HEK293 (cell line): ENCODE measurements around the gene RGS19.

Experiments used
- ATF2 ChIP-seq: fragments of 450-650 bp; formaldehyde crosslinking; IDR thresholded peaks from 2 replicates; pipeline ENCODE4 v1.5.1; 2016; ENCODE audit warnings: missing biosample characterization, missing genetic modification characterization, low read depth
- PATZ1 ChIP-seq: fragments of 450-650 bp; formaldehyde crosslinking; IDR thresholded peaks from 2 replicates; pipeline ENCODE4 v1.5.1; 2016; ENCODE audit warnings: missing biosample characterization, missing genetic modification characterization
- ZBTB8A ChIP-seq: fragments of 450-650 bp; formaldehyde crosslinking; IDR thresholded peaks from 2 replicates; pipeline ENCODE4 v1.5.1; 2016; ENCODE audit warnings: missing biosample characterization, missing genetic modification characterization
- ZFP41 ChIP-seq: fragments of 450-650 bp; formaldehyde crosslinking; IDR thresholded peaks from 2 replicates; pipeline ENCODE4 v1.5.1; 2016; ENCODE audit warnings: missing biosample characterization, missing genetic modification characterization, borderline replicate concordance
- ZNF280D ChIP-seq: fragments of 450-650 bp; formaldehyde crosslinking; IDR thresholded peaks from 2 replicates; pipeline ENCODE4 v1.5.1; 2016; ENCODE audit warnings: missing biosample characterization, missing genetic modification characterization
- ZNF324 ChIP-seq: fragments of 450-650 bp; formaldehyde crosslinking; IDR thresholded peaks from 2 replicates; pipeline ENCODE4 v1.5.1; 2016; ENCODE audit warnings: missing biosample characterization, missing genetic modification characterization
- ZNF398 ChIP-seq: fragments of 450-650 bp; formaldehyde crosslinking; IDR thresholded peaks from 2 replicates; pipeline ENCODE4 v1.5.1; 2017; ENCODE audit warnings: missing biosample characterization, missing genetic modification characterization
- ZNF555 ChIP-seq: fragments of 450-650 bp; formaldehyde crosslinking; conservative IDR thresholded peaks from 2 replicates; pipeline ENCODE4 v1.5.1; 2017; ENCODE audit warnings: missing biosample characterization, mild to moderate bottlenecking, missing genetic modification characterization, inconsistent platforms
- ZNF629 ChIP-seq: fragments of 450-650 bp; formaldehyde crosslinking; IDR thresholded peaks from 2 replicates; pipeline ENCODE4 v1.5.1; 2017; ENCODE audit warnings: missing biosample characterization, missing genetic modification characterization
- ZNF670 ChIP-seq: fragments of 450-650 bp; formaldehyde crosslinking; IDR thresholded peaks from 2 replicates; pipeline ENCODE4 v1.5.1; 2016; ENCODE audit warnings: missing biosample characterization, missing genetic modification characterization, low read depth
- ZNF785 ChIP-seq: fragments of 450-650 bp; formaldehyde crosslinking; IDR thresholded peaks from 2 replicates; pipeline ENCODE4 v1.5.1; 2016; ENCODE audit warnings: missing biosample characterization, missing genetic modification characterization
- TF ChIP-seq, protein P1 (sequence below): fragments of 450-650 bp; formaldehyde crosslinking; IDR thresholded peaks from 2 replicates; pipeline ENCODE4 v1.5.1; 2016; ENCODE audit warnings: missing biosample characterization, missing genetic modification characterization
- TF ChIP-seq, protein P2 (sequence below): fragments of 450-650 bp; formaldehyde crosslinking; IDR thresholded peaks from 2 replicates; pipeline ENCODE4 v1.5.1; 2016; ENCODE audit warnings: missing biosample characterization, missing genetic modification characterization
- TF ChIP-seq, protein P3 (sequence below): sonication (generic); formaldehyde crosslinking; IDR thresholded peaks from 2 replicates; pipeline ENCODE4 v1.8.1; 2022; ENCODE audit warnings: mild to moderate bottlenecking, moderate library complexity, missing genetic modification reagents

DNA sequence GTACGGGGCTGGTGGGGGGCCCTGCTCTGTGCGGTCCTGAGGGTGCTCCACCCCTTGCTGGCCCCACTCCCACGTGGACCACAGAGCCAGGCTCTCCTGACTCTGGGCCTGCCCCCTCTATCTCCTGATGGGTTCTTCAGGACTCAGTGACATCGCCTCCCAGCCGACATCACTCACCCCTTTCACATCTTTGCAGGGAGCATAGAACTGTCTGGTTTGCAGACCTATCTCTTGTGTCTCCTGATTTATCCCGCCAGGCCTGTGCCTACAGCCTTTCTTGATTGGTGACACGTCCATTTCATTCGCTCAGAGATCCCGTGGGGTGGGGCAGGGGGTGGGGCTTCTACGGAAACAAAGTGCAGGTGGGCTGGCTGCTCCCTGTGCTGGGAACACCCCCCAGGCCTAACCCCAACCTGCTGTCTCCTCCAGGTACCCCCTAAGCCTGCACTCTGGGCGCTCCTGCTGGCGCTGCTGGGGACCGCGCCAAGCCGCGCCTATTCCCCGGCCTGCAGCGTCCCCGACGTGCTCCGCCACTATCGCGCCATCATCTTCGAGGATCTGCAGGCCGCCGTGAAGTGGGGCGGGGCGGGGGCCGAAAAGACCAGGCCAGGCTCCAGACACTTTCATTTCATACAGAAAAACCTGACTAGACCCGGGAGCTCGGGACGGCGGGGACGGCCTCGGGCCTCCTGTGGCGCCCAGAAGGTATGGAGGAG lies 41.7 kb downstream of the RGS19 start:
- TF ChIP-seq PATZ1 (tag by site-specific recombination) (no peak), ZFP41 (tag by site-specific recombination) (no peak), ZNF280D (tag by site-specific recombination) (no peak), ZNF785 (tag by site-specific recombination) (no peak), ZNF555 (no peak), ZNF398 (tag by site-specific recombination) (no peak), ZNF324 (tag by site-specific recombination) (no peak), ZBTB8A (tag by site-specific recombination) (no peak), ZNF670 (tag by site-specific recombination) (no peak), ATF2 (no peak), ZNF629 (no peak)
- TF ChIP-seq, protein P1, sequence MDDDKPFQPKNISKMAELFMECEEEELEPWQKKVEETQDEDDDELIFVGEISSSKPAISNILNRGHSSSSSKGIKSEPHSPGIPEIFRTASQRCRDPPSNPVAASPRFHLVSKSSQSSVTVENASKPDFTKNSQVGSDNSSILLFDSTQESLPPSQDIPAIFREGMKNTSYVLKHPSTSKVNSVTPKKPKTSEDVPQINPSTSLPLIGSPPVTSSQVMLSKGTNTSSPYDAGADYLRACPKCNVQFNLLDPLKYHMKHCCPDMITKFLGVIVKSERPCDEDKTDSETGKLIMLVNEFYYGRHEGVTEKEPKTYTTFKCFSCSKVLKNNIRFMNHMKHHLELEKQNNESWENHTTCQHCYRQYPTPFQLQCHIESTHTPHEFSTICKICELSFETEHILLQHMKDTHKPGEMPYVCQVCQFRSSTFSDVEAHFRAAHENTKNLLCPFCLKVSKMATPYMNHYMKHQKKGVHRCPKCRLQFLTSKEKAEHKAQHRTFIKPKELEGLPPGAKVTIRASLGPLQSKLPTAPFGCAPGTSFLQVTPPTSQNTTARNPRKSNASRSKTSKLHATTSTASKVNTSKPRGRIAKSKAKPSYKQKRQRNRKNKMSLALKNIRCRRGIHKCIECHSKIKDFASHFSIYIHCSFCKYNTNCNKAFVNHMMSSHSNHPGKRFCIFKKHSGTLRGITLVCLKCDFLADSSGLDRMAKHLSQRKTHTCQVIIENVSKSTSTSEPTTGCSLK (tag by site-specific recombination), result no peak
- TF ChIP-seq, protein P2, sequence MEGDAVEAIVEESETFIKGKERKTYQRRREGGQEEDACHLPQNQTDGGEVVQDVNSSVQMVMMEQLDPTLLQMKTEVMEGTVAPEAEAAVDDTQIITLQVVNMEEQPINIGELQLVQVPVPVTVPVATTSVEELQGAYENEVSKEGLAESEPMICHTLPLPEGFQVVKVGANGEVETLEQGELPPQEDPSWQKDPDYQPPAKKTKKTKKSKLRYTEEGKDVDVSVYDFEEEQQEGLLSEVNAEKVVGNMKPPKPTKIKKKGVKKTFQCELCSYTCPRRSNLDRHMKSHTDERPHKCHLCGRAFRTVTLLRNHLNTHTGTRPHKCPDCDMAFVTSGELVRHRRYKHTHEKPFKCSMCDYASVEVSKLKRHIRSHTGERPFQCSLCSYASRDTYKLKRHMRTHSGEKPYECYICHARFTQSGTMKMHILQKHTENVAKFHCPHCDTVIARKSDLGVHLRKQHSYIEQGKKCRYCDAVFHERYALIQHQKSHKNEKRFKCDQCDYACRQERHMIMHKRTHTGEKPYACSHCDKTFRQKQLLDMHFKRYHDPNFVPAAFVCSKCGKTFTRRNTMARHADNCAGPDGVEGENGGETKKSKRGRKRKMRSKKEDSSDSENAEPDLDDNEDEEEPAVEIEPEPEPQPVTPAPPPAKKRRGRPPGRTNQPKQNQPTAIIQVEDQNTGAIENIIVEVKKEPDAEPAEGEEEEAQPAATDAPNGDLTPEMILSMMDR (tag by site-specific recombination), result no peak
- TF ChIP-seq, protein P3, sequence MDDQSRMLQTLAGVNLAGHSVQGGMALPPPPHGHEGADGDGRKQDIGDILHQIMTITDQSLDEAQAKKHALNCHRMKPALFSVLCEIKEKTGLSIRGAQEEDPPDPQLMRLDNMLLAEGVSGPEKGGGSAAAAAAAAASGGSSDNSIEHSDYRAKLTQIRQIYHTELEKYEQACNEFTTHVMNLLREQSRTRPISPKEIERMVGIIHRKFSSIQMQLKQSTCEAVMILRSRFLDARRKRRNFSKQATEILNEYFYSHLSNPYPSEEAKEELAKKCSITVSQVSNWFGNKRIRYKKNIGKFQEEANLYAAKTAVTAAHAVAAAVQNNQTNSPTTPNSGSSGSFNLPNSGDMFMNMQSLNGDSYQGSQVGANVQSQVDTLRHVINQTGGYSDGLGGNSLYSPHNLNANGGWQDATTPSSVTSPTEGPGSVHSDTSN, result no peak
